CD4-positive, alpha-beta T cell treated with Interleukin-10 for 1 hour (primary cell): ENCODE data around the gene SFTPA1.
"Not testable (repeated sequence)": the region's sequence is repeated elsewhere in the genome, so short reads cannot be mapped to it uniquely, and the experiment has no call there.

Source experiments
- DNase-seq: peaks from one replicate; pipeline ENCODE4 v3.0.0-alpha.2; 2020

SFTPA1 gene

DNA sequence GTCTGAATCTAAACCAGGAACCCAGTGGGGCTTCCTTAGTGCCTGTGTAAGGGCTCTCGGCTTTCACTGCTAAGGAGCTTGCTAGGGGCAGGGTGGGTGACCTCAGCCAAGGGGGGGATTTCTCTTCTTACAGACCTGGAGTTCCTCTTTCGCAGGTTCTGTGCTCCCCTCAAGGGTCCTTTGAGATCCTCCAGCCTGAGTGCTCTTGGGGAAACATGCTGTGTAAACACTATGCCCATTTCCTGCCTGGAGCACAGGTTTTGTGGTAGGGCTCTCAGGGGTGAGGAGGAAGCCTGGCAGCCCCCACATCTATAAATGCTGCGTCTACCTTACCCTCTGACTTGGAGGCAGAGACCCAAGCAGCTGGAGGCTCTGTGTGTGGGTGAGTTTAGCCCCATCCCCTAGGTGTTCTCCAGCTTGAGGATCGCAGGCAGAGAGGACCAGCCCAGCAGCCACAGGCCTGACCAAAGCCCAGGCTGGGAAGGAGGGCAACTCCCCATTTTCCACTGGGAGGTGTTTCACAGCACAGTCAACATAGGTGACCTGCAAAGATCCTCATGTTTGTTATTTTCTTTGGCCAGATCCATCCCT is at the start of gene SFTPA1:
Gene SFTPA1 (plus strand): TSS at position 339 of the 591 bp plus-strand sequence. CDS start 887 bp downstream, outside the sequence.
- no peak for DNase-seq

DNA sequence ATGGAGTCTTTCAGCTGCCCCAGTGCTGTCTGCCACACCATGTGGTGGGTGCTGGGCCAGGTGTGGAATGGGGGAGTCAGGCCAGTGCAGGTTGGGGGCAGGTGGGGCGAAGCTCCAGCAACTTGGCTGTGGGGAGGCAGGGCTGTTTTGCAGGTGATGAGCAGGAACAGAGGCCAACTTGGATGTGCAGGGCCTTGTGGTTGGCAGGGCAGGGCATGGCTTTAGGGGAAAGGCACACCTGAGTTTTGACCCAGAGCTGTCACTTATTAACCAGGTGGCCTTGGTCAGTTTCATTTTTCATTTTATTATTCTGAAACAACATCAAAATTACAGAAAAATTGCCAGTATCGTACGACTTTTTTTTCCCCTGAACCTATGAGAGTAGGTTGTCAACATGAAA is 49.5 kb upstream of the SFTPA1 start:
- DNase-seq: no peak

DNA sequence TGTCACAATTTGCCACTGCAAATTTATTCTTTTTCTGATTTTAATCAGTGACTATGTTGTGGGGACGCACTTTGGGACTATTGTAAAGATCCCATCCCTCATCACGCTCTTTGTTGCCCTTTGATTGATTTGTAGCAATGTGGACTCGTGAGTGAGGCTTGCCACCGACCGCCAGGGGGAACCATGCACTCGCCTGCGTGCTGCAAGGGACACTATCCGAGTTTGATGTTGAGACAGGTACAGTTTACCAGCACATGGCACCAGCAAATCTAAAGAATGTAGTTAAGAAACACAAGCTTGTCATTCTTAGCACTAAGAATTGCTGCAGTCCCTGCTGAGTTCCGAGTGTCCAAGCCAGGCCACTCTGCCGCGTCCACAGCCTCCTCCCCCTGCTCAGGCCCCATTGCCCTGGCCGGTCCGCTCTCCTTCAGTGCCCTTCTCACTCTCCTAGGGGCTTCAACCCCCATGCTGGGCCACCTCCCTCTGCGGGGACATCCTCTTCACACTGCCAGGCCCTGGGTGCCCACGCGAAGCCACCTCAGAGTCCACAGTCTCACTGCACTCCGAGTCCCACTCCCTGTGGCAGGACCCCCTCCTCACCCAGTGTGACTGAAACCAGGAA is 48.5 kb upstream of the SFTPA1 start:
- DNase-seq: peak; percentile 59

DNA sequence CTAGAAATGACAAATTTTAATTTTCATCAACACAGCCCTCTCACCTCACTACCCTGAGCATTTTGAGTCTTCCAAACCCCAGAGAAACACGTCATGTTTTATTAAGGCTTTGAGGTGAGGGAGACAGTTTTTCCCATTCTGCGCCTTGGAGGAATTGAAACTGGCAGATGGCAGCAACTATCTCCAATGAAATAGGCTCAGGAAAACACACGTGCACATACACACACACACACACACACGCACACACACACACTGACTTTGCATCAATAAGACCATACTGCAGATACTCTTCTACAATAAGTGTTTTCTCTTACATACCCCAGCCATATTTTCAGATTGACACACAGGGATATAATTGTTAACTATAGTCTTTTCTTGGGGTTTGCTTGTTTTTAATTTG is 47.3 kb upstream of the SFTPA1 start:
- DNase-seq: no peak

DNA sequence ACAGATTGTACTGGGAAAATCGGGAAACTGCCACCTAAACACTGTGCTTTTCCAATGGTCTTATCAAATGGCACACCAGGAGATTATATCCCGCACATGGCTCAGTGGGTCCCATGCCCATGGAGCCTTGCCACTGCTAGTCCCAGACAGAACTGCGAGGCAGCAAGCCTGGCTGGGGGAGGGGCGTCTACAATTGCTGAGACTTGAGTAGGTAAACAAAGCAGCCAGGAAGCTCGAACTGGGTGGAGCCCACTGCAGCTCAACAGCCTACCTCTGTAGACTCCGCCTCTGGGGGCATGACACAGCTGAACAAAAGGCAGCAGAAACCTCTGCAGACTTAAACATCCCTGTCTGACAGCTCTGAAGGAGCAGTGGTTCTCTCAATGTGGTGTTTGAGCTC is 40.1 kb upstream of the SFTPA1 start:
- DNase-seq: not testable (repeated sequence)

DNA sequence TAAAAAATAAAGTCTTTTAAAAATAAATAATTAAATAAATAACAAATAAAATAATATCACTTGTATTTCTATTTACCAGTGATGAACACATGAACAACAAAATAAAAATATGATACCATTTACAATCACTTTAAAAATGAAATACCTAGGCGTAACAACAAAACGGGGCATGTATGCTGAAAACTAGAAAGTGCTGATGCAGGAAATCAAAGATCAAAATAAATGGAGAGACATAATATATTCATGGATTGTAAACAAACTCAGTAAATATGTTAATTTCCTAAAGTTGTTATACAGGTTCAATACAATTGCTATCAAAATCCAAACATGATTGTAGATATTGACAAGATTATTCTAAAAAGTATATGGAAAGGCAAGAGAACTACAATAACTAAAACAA is 31.4 kb upstream of the SFTPA1 start:
- DNase-seq: no peak

DNA sequence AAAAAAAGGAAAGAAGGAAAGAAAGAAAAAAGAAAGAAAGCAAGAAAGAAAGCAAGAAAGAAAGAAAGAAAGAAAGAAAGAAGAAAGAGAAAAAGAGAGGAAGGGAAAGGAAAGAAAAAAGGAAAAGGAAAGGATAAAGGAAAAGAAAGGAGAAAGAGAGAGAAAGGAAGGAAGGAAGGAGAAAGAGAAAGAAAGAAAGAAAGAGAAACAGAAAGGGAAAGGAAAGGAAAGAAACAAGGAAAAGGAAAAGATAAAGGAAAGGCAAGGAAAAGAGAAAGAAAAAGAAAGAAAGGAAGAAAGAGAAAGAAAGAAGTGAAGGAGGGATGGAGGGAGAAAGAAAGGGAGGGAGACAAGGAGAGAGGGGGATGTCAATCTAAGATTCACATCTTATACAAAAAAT is 29.7 kb upstream of the SFTPA1 start:
- no peak for DNase-seq

DNA sequence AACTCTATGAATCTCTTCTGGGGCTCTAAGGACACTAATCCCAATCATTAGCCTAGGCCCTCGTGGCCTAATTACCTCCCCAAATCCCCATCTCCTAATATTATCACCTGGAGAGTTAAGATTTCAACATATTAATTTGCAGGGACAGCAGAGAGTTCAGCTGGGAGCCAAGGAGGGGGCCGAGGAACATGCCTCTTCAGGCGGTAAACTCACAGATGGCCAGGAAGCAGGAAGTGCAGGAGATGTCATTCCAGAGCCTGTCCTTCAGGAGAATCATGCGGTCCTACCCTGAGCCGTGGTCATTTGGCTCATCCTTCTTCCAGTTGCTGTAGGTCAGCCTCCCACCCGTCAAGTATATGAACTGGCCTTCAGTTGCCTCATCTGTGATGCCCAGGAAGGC is 28.6 kb upstream of the SFTPA1 start:
- no peak for DNase-seq

DNA sequence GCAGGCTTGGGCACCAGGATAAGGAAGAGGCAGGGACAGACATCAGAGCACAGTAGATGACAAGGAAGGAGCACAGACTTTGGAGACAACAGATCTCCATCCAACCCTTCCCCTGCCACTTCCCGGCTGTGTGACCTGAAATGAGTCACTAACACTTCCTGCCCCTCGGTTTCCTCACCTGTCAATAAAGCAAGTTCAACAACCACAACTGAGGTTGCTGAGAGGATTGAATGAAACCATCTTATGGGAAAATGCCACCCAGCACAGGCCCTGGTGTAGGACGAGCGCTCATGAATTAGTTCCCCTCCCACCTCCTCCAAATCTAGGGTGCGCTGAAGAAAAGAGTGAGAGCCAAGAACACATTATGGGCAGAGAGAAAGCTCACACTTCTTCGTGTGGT is 27.8 kb upstream of the SFTPA1 start:
- DNase-seq: not testable (repeated sequence)

DNA sequence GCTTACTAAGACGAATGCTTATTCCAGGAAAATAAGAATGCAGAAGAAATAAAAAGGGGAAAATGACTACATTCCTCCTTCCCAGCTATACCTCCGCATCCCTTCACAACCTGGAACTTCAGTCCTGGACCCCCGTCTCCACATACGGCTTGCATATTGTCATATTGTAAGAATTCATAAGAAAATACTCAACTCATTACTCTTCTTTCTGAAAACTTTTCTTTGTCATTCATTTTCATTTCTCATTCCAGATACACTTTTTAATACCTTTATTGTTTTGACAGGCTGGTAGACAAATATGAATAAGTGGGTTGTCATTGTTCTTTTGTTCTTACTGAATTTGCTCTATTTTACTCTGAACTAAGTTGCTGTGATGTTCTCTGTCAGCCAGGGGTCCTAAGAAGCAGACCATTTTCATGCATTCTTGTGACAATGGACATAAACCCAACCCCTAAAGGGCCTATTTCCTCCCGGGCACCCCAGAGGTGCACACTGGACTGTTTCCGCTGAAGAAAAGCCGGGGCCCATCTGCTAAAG is 27.2 kb upstream of the SFTPA1 start:
- DNase-seq: no peak

DNA sequence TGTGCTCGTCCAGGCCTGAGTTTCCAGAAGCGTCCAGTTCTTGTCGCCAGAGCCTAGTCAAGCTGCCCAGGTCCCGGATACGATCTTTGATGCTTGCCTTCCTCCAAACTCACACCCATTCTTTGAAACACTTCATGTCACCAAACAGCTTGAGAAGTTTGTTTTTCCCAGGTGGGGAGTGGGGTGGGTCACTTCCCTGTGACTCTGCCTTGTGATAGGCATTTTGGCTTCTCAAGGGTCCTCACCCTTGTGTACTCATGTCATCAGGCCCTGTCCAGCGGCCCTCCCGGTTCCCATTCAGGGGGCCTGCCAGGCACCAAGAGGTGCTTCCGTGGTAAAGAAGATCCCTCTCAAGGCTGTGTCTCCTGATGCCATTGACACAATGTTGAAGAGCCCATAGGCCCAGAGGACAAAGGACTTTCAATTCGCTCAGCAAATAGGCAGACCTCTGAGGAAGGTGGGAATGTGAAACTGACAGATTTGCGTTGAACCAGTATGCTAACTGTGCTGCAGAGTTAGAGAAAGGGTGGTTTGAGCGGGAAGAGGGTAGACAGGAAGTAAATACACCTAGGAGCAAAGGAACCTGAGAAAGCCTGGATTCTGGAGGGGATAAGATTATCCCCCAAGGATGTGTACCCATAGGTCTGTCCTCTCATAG is 24.7 kb upstream of the SFTPA1 start:
- no peak for DNase-seq

DNA sequence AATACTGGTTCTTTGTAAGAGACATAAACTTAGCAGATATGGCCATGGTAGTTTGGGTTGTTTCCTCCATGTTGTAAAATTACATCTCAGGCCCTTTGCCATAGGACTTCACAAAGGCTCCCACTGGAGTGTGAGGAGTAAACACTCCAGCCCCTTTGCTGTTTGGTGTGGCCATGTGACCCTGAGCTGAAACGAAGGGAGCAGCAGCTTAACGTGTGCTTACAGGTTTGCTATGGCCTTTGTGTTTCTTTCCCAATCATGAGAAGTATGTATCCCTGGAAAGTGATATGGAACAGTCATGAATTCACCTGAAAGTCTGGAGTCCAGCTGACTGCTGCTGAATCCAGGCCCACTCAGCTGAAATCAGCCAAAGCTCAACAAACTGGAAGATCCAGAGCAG is 23.8 kb upstream of the SFTPA1 start:
- DNase-seq: no peak

DNA sequence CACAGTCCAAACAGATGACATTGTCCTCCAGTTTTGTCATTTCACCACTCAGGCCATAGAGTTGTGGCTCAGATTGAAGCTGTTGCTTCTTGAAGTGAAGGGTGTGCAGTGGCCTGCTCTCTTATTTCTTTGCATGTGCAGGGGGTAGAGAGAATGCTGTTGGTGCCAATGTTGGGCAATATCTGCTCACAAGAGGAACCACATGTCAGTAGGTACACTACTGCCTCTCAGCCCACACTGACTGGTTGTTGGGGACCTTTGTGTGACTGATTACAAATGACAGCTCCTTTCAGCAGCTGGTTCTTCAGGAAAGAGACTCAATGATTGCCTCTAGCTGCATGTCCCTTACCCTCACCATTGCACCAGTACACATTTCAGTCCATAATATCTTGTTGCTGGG is 21.9 kb upstream of the SFTPA1 start:
- DNase-seq: no peak

DNA sequence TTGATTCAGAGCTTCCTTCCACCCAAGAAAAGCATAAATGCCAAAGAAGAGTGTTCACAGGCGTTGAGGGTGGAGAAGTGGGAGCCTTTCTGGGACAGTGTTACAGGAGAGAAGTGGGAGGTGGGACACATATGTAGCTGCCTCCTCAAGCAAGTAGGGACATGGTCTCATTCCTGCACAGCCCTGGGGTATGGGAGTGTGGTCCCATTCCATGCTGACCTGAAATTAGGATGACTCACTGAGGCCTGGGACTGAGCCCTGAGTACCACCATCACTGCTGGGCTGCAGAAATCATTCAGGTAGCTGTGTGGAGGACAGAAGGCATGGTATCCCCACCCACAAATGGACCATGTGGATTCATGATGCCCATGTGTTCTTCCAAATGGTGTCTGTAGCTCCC is 17.4 kb upstream of the SFTPA1 start:
- DNase-seq: no peak

DNA sequence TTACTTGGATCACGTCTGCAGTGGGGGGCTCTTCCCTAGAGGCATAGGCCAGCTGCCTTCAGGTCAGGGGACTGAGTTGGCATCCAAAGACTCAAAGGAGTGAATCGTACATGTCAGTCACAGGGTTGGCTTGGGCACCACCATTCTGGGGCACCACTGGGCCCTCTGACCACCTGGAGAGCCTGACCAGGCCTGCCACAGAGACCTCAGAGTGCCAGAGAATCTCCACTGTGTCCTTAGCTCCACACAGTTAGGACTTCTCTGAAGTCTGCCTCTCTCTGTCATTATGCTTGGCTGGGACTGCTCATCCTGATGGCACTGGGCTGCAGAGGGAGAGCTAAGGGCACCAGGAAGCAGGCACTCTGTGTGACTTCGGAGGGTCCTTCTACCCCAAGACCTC is 16.2 kb upstream of the SFTPA1 start:
- DNase-seq: not testable (repeated sequence)

DNA sequence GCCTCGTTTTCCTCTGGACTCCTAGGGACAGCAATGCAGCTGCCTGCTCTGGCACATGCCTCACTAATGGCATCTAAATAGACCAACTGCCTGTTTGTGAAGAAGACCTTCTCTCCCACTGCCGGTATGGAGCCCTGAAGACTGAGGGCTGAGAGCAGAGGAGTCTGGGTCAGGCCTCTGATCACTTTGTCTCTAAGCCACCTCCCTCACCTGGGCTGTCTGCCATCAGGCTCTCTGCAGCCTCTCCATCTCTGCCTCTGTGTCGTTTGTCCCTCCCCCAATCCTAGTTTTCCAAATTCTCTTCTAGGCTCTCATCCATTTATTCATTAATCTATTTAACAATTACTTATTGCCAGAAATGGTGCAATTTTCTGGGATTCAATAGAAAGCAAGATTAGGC is 15.2 kb upstream of the SFTPA1 start:
- DNase-seq: no peak

DNA sequence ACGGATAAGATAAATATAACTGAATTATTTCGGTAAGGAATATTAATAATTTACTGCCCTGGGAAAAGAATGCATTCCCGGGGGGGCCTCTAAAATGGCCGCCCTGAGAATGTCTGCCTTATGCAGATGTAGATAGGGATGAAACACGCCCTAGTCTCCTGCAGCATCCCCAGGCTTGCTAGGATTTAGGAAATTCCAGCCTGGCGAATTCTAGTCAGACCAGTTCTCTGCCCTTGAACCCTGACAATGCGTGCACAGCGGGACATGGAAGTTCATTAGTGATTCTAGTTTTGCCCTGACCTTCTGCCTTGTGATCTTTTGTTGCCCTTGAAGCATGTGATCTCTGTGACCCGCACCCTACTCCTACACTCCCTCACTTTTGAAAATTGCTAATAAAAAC is 11.1 kb upstream of the SFTPA1 start:
- not testable (repeated sequence) for DNase-seq

DNA sequence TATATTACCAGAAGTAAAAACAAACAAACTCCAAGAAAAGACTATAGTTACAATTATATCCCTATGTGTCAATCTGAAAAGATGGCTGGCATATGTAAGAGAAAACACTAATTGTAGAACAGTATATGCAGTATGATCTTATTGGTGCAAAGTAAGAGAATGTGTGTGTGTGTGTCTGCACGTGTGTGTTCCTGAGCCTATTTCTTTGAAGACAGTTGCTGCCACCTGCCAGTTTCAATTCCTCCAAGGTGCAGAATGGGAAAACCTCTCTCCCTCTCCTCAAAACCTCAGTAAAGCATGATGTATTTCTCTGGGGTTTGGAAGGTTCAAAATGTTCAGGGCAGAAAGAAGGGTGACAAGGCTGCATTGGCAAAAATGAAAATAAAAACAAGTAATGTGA is 8.8 kb upstream of the SFTPA1 start:
- DNase-seq: no peak

DNA sequence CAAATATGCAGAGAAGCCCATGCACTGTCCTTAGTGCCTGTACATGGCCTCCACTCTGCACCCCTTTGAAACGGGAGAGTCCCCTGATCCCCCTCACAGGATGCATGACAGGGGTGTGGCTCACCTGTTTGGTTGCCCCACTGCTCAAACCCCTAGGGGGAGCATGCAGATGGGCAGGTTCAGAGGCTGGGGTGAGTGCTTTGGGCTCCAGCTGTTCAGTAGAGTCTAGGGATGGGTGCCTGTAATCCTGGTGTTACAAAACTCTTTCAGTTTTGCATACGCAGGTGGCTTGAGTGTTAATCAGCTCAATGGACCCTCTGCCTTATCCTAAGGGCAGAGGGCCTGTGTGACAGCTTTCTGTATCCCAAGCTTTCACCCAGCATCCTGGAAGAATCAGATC is 7.8 kb upstream of the SFTPA1 start:
- no peak for DNase-seq

DNA sequence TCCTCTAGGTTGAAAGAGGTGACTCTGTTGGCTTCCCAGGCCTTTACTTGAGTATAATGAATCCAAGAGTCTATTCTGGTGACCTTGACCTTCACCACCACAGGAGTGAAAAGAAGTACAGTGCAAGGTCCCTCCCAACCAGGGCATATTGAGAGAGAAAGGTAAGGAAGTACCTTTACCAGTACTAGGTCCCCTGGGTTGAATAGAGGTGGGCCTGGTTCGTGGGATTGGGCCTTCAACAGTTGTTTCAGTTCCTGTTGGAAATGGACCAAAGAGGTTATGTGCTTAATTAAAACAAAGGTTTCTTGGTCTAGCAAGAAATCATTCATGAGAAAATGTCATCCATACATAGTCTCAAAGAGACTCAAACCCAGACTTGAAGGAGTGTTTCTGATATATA is 6.4 kb upstream of the SFTPA1 start:
- no peak for DNase-seq

DNA sequence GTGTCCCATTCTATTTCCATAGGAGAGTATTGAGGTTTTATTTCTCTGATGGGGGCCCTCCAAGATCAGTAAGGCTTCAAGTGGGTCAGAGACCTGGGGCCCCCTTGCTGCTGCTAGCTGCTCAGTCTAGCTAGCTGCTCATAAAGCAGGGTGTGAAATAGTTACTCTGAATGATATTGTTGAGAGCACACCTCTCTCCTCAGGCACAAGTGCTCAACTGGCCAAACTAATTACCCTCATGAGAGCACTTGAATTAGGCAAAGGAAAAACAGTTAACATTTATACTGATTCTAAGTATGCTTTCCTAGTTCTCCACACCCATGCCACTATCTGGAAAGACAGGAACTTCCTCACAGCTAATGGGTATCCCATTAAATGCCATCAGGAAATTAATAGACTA is 5.4 kb upstream of the SFTPA1 start:
- DNase-seq: no peak

DNA sequence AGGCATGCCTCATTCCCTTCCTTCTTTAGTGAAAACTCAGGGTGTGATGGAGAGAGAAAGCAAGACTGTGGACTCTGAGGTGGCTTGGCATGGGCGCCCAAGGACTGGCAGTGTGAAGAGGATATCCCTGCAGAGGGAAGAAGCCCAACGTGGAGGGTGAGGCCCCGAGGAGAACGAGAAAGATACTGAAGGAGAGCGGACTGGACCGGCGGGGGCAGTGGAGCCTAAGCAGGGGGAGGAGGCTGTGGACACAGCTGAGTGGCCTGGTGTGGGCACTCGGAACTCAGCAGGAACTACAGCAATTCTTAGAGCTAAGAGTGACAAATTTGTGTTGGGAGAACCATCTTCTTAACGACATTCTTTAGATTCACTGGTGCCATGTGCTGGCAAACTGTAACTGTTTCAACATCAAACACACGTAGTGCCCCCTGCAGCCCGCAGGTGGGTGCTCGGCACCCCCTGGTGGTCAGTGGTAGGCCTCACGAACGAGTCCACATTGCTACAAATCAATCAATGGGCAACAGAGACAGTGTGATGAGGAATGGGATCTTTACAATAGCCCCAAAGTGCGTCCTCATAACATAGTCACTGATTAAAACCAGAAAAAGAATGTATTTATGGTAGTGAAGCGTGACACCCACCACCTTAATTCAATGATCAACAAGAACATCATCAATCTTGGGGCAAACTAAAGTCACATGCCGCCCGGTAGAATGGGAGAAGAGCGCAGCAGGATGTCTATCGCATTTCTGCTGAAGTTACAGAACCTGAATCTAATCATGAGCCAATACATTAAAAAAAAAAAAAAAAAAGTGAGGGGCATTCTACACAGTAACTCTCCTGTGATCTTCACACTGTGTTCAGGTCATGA is 2.0 kb upstream of the SFTPA1 start:
- peak; percentile 30 for DNase-seq
